ENCODE measurements around the gene VCL.
A peak's percentile ranks its signal among the peaks of the same experiment; 100 is the strongest.
"Not testable (repeated sequence)": the region's sequence is repeated elsewhere in the genome, so short reads cannot be mapped to it uniquely, and the experiment has no call there.

The VCL gene

DNA sequence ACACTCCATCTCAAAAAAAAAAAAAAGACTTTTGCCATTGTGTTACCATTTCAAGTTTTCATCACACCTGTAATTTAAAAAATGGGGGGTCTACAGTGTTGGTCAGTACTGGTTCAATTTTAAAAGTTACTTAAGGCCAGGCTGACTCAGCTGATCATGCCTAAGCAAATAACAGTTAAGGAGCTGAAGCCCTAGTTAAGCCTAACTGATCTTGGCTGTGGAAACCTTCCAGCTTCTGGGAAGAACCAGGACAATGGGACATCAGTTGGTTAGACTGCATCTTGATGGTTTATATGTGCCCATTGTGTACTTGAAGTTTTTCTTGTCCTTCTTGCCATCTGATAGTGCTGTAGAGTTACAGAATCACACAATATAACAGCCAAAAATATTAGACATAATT lies 26.7 kb downstream of the VCL start:
- Histone ChIP-seq H3K23ac (ENCODE audit: low read length) (no peak overlapping the region), H4K5ac (ENCODE audit: low read length) (no peak overlapping the region), H2BK120ac (ENCODE audit: low read depth, low read length) (no peak overlapping the region), H3K18ac (ENCODE audit: low read length) (no peak overlapping the region), H3K4me1 (ENCODE audit: control insufficient read depth, low read depth, low read length) (peaks cover 6% of the 10 kb centered on the region), H3K27ac (ENCODE audit: low read depth, low read length) (no peak overlapping the region), H3K36me3 (ENCODE audit: control insufficient read depth, insufficient read depth, low read length) (no peaks in the 10 kb centered on the region), H3K9ac (ENCODE audit: low read length) (no peak overlapping the region), H4K8ac (ENCODE audit: low read depth, low read length) (no peak overlapping the region), H3K4me3 (ENCODE audit: low read length) (no peak overlapping the region), H3K27me3 (ENCODE audit: insufficient read depth, low read length, poor library complexity) (no peaks in the 10 kb centered on the region), H2BK5ac (ENCODE audit: low read length) (no peak overlapping the region), H3K4ac (ENCODE audit: low read depth, low read length) (no peak overlapping the region), H3K4me2 (ENCODE audit: low read length) (no peak overlapping the region), H3K79me2 (ENCODE audit: control insufficient read depth, insufficient read depth, low read length) (peaks cover 75% of the 10 kb centered on the region), H2BK15ac (replicated peaks; ENCODE audit: low read depth) (no peak overlapping the region), H3K79me1 (ENCODE audit: low read length) (peaks cover 1% of the 10 kb centered on the region), H2AK5ac (ENCODE audit: low read length) (no peak overlapping the region), H3K56ac (ENCODE audit: low read length) (no peak overlapping the region)
- DNase-seq, result no peak

DNA sequence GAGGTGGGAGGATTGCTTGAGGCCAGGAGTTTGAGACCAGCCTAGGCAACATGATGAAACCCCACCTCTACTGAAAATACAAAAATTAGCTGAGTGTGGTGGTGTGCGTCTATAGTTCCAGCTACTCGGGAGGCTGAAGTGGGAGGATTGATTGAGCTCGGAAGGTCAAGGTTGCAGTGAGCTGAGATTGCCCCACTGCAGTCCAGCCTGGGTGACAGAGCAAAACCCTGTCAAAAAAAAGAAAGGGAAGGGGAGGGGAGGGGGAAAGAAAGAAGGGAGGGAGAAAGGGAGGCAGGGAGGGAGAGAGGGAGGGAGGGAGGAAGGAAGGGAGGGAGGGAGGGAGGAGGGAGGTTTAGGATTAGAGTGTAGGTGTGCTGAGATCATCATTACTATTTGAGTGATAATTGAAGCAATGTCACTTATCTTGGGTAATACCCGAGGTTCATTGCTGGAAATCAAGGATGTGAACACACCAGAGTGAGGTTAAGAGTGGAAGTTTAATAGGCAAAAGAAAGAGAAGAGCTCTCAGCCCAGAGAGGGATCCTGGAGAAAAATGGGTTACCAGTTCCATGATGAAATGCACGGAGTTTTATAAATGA lies 27.6 kb downstream of the VCL start:
- no CpG with 5 or more reads among the region's 5 CpGs for WGBS (ENCODE audit: extremely low coverage, insufficient coverage, low lambda C conversion rate)
- no peaks in the 10 kb centered on the region for H3K36me3 ChIP-seq (ENCODE audit: control insufficient read depth, insufficient read depth, low read length)
- peaks cover 6% of the 10 kb centered on the region for H3K4me1 ChIP-seq (ENCODE audit: control insufficient read depth, low read depth, low read length)

DNA sequence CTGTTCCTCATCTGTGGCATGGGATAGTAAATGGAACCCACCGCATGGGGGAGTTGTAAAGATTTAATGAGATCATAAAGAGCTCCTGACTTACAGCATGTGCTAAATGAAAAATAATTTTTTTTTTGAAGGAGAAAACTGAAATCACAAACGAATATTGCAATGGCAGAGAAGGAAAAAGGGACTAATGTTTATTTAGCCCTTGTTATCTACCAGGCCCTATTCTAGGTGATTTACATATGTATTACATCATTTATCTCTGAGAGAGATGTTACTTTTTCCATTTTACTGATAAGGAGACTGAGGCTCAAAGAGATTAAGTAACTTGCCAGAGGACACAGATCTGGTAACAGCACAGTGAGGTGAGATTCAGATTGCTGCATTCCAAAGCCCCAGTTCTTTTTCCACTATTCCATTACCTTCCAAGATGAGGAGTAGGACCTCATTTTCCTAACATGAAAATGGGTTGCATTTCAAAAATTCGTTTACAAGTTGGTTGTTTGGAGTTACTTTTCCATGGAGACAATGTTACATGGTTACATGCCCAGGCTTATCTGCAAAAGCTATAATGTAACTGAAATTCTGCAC lies 28.6 kb downstream of the VCL start:
- Histone ChIP-seq H3K56ac (ENCODE audit: low read length) (no peak overlapping the region), H3K9ac (ENCODE audit: low read length) (no peak overlapping the region), H2BK15ac (replicated peaks; ENCODE audit: low read depth) (no peak overlapping the region), H3K23ac (ENCODE audit: low read length) (no peak overlapping the region), H2AK5ac (ENCODE audit: low read length) (no peak overlapping the region), H3K4me2 (ENCODE audit: low read length) (no peak overlapping the region), H2BK120ac (ENCODE audit: low read depth, low read length) (no peak overlapping the region), H4K8ac (ENCODE audit: low read depth, low read length) (no peak overlapping the region), H3K4me1 (ENCODE audit: control insufficient read depth, low read depth, low read length) (peaks cover 6% of the 10 kb centered on the region), H3K79me1 (ENCODE audit: low read length) (peaks cover 1% of the 10 kb centered on the region), H3K27me3 (ENCODE audit: insufficient read depth, low read length, poor library complexity) (no peaks in the 10 kb centered on the region), H2BK5ac (ENCODE audit: low read length) (no peak overlapping the region), H3K4me3 (ENCODE audit: low read length) (no peak overlapping the region), H3K36me3 (ENCODE audit: control insufficient read depth, insufficient read depth, low read length) (no peaks in the 10 kb centered on the region), H3K18ac (ENCODE audit: low read length) (peak overlapping the region; percentile 51), H4K5ac (ENCODE audit: low read length) (no peak overlapping the region), H3K4ac (ENCODE audit: low read depth, low read length) (no peak overlapping the region), H3K27ac (ENCODE audit: low read depth, low read length) (no peak overlapping the region), H3K79me2 (ENCODE audit: control insufficient read depth, insufficient read depth, low read length) (peaks cover 72% of the 10 kb centered on the region)
- WGBS (ENCODE audit: extremely low coverage, insufficient coverage, low lambda C conversion rate), result no CpG with 5 or more reads among the region's 3 CpGs
- peak; percentile 89 for DNase-seq

More for the DNA sequence above, 27.6 kb downstream of the VCL start:
- Histone ChIP-seq H2BK15ac (replicated peaks; ENCODE audit: low read depth) (no peak overlapping the region), H4K8ac (ENCODE audit: low read depth, low read length) (no peak overlapping the region), H3K18ac (ENCODE audit: low read length) (peak overlapping the region; percentile 51), H3K27me3 (ENCODE audit: insufficient read depth, low read length, poor library complexity) (no peaks in the 10 kb centered on the region), H3K9ac (ENCODE audit: low read length) (no peak overlapping the region), H3K4ac (ENCODE audit: low read depth, low read length) (no peak overlapping the region), H3K23ac (ENCODE audit: low read length) (peak overlapping the region; percentile 74), H3K56ac (ENCODE audit: low read length) (no peak overlapping the region), H3K79me2 (ENCODE audit: control insufficient read depth, insufficient read depth, low read length) (peaks cover 73% of the 10 kb centered on the region), H3K4me2 (ENCODE audit: low read length) (no peak overlapping the region), H2AK5ac (ENCODE audit: low read length) (no peak overlapping the region), H4K5ac (ENCODE audit: low read length) (no peak overlapping the region), H2BK120ac (ENCODE audit: low read depth, low read length) (no peak overlapping the region), H3K27ac (ENCODE audit: low read depth, low read length) (no peak overlapping the region), H3K79me1 (ENCODE audit: low read length) (peaks cover 1% of the 10 kb centered on the region), H2BK5ac (ENCODE audit: low read length) (no peak overlapping the region), H3K4me3 (ENCODE audit: low read length) (no peak overlapping the region)
- DNase-seq, result no peak

DNA sequence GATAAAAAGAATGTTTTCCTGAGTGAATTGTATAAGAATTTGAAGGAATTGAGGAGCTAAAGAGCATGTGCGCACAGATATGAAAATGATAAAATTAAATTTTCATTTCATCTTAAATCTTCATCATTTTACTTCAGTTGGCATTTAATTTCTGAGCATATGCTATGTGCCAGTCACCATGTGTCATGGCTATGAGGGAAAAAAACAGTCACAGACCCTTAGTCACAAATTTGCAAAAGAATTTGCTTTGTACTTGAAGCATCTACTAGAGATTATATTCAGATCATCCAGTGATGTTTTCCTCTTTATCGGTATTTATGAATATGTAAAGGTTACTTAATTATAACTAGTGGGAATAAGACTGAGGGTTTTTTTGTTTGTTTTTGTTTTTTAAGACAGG lies 29.8 kb downstream of the VCL start:
- no peak overlapping the region for H3K27ac ChIP-seq (ENCODE audit: low read depth, low read length)
- WGBS (ENCODE audit: extremely low coverage, insufficient coverage, low lambda C conversion rate), result 100% methylated on average over 1 of the region's 2 CpGs
- H3K4ac ChIP-seq (ENCODE audit: low read depth, low read length), result no peak overlapping the region
- H3K4me3 ChIP-seq (ENCODE audit: low read length), result no peak overlapping the region
- H3K4me2 ChIP-seq (ENCODE audit: low read length), result no peak overlapping the region
- DNase-seq, result no peak
- no peaks in the 10 kb centered on the region for H3K36me3 ChIP-seq (ENCODE audit: control insufficient read depth, insufficient read depth, low read length)
- no peak overlapping the region for H3K56ac ChIP-seq (ENCODE audit: low read length)
- H3K23ac ChIP-seq (ENCODE audit: low read length), result no peak overlapping the region
- no peak overlapping the region for H3K9ac ChIP-seq (ENCODE audit: low read length)
- H3K79me1 ChIP-seq (ENCODE audit: low read length), result peaks cover 1% of the 10 kb centered on the region
- H4K5ac ChIP-seq (ENCODE audit: low read length), result no peak overlapping the region
- peaks cover 69% of the 10 kb centered on the region for H3K79me2 ChIP-seq (ENCODE audit: control insufficient read depth, insufficient read depth, low read length)
- no peak overlapping the region for H2AK5ac ChIP-seq (ENCODE audit: low read length)
- H3K27me3 ChIP-seq (ENCODE audit: insufficient read depth, low read length, poor library complexity), result no peaks in the 10 kb centered on the region
- H2BK120ac ChIP-seq (ENCODE audit: low read depth, low read length), result no peak overlapping the region
- H3K4me1 ChIP-seq (ENCODE audit: control insufficient read depth, low read depth, low read length), result peaks cover 6% of the 10 kb centered on the region
- H2BK15ac ChIP-seq (replicated peaks; ENCODE audit: low read depth), result no peak overlapping the region
- H3K18ac ChIP-seq (ENCODE audit: low read length), result no peak overlapping the region
- H2BK5ac ChIP-seq (ENCODE audit: low read length), result no peak overlapping the region
- no peak overlapping the region for H4K8ac ChIP-seq (ENCODE audit: low read depth, low read length)

DNA sequence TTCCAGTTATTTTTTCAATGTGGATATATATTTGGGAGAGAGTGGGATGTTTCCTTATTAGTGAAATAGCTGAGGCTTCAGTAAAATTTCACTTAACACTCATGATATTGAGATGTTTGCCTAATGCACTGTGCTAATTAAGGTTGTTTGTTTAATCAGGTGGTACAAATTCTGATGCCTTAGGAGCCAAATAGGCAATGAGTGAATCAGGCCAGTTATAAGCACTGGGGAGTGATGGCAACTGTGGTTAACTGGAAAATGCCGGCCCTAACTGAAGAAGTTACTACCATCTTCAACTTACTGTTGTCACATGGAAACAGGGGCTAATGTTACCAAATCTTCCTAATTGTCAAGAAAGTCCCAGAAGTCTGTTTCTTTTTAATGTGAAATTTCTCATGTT lies 32.0 kb downstream of the VCL start:
- no CpG with 5 or more reads among the region's 1 CpG for WGBS (ENCODE audit: extremely low coverage, insufficient coverage, low lambda C conversion rate)
- Histone ChIP-seq H2BK5ac (ENCODE audit: low read length) (no peak overlapping the region), H3K4ac (ENCODE audit: low read depth, low read length) (no peak overlapping the region), H3K18ac (ENCODE audit: low read length) (no peak overlapping the region), H4K8ac (ENCODE audit: low read depth, low read length) (no peak overlapping the region), H3K9ac (ENCODE audit: low read length) (no peak overlapping the region), H3K27me3 (ENCODE audit: insufficient read depth, low read length, poor library complexity) (no peaks in the 10 kb centered on the region), H3K4me2 (ENCODE audit: low read length) (no peak overlapping the region), H3K23ac (ENCODE audit: low read length) (no peak overlapping the region), H3K79me1 (ENCODE audit: low read length) (peaks cover 5% of the 10 kb centered on the region), H2BK120ac (ENCODE audit: low read depth, low read length) (no peak overlapping the region), H3K36me3 (ENCODE audit: control insufficient read depth, insufficient read depth, low read length) (no peaks in the 10 kb centered on the region), H3K27ac (ENCODE audit: low read depth, low read length) (no peak overlapping the region), H2BK15ac (replicated peaks; ENCODE audit: low read depth) (no peak overlapping the region), H4K5ac (ENCODE audit: low read length) (no peak overlapping the region), H3K56ac (ENCODE audit: low read length) (no peak overlapping the region), H3K4me1 (ENCODE audit: control insufficient read depth, low read depth, low read length) (peaks cover 6% of the 10 kb centered on the region), H3K79me2 (ENCODE audit: control insufficient read depth, insufficient read depth, low read length) (peaks cover 64% of the 10 kb centered on the region), H2AK5ac (ENCODE audit: low read length) (no peak overlapping the region), H3K4me3 (ENCODE audit: low read length) (no peak overlapping the region)
- no peak for DNase-seq

DNA sequence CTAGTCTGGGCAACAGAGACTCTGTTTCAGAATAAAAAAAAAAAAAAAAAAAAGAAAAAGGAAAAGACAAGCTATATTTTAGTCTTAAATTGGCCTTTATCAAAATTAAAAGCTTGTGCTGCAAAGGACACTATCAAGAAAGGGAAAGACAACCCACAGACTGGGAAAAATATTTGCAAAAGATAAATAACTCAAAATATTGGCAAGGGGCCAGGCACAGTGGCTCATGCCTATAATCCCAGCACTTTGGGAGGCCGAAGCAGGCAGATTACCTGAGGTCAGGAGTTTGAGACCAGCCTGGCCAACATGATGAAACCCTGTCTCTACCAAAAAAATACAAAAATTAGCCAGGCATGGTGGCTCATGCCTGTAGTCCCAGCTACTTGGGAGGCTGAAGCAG lies 34.3 kb downstream of the VCL start:
- not testable (repeated sequence) for H3K4ac ChIP-seq (ENCODE audit: low read depth, low read length); H3K9ac ChIP-seq (ENCODE audit: low read length); H3K27ac ChIP-seq (ENCODE audit: low read depth, low read length); H3K36me3 ChIP-seq (ENCODE audit: control insufficient read depth, insufficient read depth, low read length); H2BK15ac ChIP-seq (replicated peaks; ENCODE audit: low read depth); H3K23ac ChIP-seq (ENCODE audit: low read length); H3K4me3 ChIP-seq (ENCODE audit: low read length); H3K4me2 ChIP-seq (ENCODE audit: low read length); DNase-seq; H3K18ac ChIP-seq (ENCODE audit: low read length); H3K79me1 ChIP-seq (ENCODE audit: low read length); H4K8ac ChIP-seq (ENCODE audit: low read depth, low read length); H2AK5ac ChIP-seq (ENCODE audit: low read length); H2BK5ac ChIP-seq (ENCODE audit: low read length); H3K27me3 ChIP-seq (ENCODE audit: insufficient read depth, low read length, poor library complexity); H2BK120ac ChIP-seq (ENCODE audit: low read depth, low read length); H3K56ac ChIP-seq (ENCODE audit: low read length); H3K4me1 ChIP-seq (ENCODE audit: control insufficient read depth, low read depth, low read length); H4K5ac ChIP-seq (ENCODE audit: low read length)
- WGBS (ENCODE audit: extremely low coverage, insufficient coverage, low lambda C conversion rate), result no CpG with 5 or more reads among the region's 1 CpG
- peaks cover 46% of the 10 kb centered on the region for H3K79me2 ChIP-seq (ENCODE audit: control insufficient read depth, insufficient read depth, low read length)

Measured in mesendoderm (in vitro differentiated cells).